ENCODE results near the gene SYT13. TPM values are rescaled to one million over a fixed set of nuclear protein-coding genes. Genes with fewer than 3 reads are reported as not detected.

Gene SYT13
- total and polyA plus RNA-seq, 2 experiments from 2014 or later, result 1.7 to 11.5 TPM

- H3K36me3 ChIP-seq (replicated peaks; ENCODE audit: insufficient read depth, low read depth), result no peaks in the 10 kb centered on the region
- H3K4me3 ChIP-seq, result no peak overlapping the region
- no peaks in the 10 kb centered on the region for H3K9me3 ChIP-seq (ENCODE audit: low read depth)
- no peaks in the 10 kb centered on the region for H3K9me2 ChIP-seq (replicated peaks; ENCODE audit: insufficient read depth)
- H3K4me1 ChIP-seq (ENCODE audit: insufficient read depth), result peaks cover 11% of the 10 kb centered on the region
- WGBS (ENCODE audit: low lambda C conversion rate, missing lambda C conversion rate), result 48% methylated on average over 3 of the region's 3 CpGs
- H3K27me3 ChIP-seq, result peaks cover 14% of the 10 kb centered on the region
- TF ChIP-seq EZH2phosphoT487 (IDR thresholded peaks at IDR 0.05; ENCODE audit: low read depth, severe bottlenecking, unreplicated experiment) (no peak), CTCF (IDR thresholded peaks at IDR 0.05; ENCODE audit: poor library complexity) (no peak), EZH2 (IDR thresholded peaks at IDR 0.05; ENCODE audit: borderline replicate concordance) (no peak)
- H3K79me2 ChIP-seq, result no peaks in the 10 kb centered on the region
- no peaks in the 10 kb centered on the region for H4K20me1 ChIP-seq (ENCODE audit: insufficient read depth, poor library complexity, severe bottlenecking)
- no peak for DNase-seq (ENCODE audit: low spot score)
- H3K27ac ChIP-seq, result peak overlapping the region; percentile 24
- H2AFZ ChIP-seq, result no peak overlapping the region
- no peak overlapping the region for H3K4me2 ChIP-seq
Observed at GRCh38 chr11:45280449-45280848, 5.7 kb downstream of the SYT13 start.

GRCh38 chr11:45279645-45280044 is 6.5 kb downstream of the SYT13 start:
- no peak for TF ChIP-seq CTCF (IDR thresholded peaks at IDR 0.05; ENCODE audit: poor library complexity)
- TF ChIP-seq EZH2phosphoT487 (IDR thresholded peaks at IDR 0.05; ENCODE audit: low read depth, severe bottlenecking, unreplicated experiment), result no peak
- Histone ChIP-seq H3K4me2 (no peak overlapping the region), H3K27ac (no peak overlapping the region), H3K9me3 (ENCODE audit: low read depth) (no peaks in the 10 kb centered on the region), H3K9me2 (replicated peaks; ENCODE audit: insufficient read depth) (no peaks in the 10 kb centered on the region), H3K36me3 (replicated peaks; ENCODE audit: insufficient read depth, low read depth) (no peaks in the 10 kb centered on the region), H3K4me3 (no peak overlapping the region), H3K27me3 (peaks cover 8% of the 10 kb centered on the region), H2AFZ (no peak overlapping the region), H3K4me1 (ENCODE audit: insufficient read depth) (peaks cover 11% of the 10 kb centered on the region), H3K79me2 (no peaks in the 10 kb centered on the region), H4K20me1 (ENCODE audit: insufficient read depth, poor library complexity, severe bottlenecking) (no peaks in the 10 kb centered on the region)
- no peak for DNase-seq (ENCODE audit: low spot score)
- WGBS (ENCODE audit: low lambda C conversion rate, missing lambda C conversion rate), result 95% methylated on average over 2 of the region's 2 CpGs

GRCh38 chr11:45278714-45279113 is 7.4 kb downstream of the SYT13 start:
- Histone ChIP-seq H3K79me2 (no peaks in the 10 kb centered on the region), H3K9me3 (ENCODE audit: low read depth) (no peaks in the 10 kb centered on the region), H2AFZ (no peak overlapping the region), H3K4me2 (no peak overlapping the region), H3K4me3 (no peak overlapping the region), H3K27ac (no peak overlapping the region), H4K20me1 (ENCODE audit: insufficient read depth, poor library complexity, severe bottlenecking) (no peaks in the 10 kb centered on the region), H3K36me3 (replicated peaks; ENCODE audit: insufficient read depth, low read depth) (no peaks in the 10 kb centered on the region), H3K4me1 (ENCODE audit: insufficient read depth) (peaks cover 11% of the 10 kb centered on the region), H3K27me3 (peaks cover 6% of the 10 kb centered on the region), H3K9me2 (replicated peaks; ENCODE audit: insufficient read depth) (no peaks in the 10 kb centered on the region)
- no peak for DNase-seq (ENCODE audit: low spot score)
- WGBS (ENCODE audit: low lambda C conversion rate, missing lambda C conversion rate), result 96% methylated on average over 4 of the region's 4 CpGs
- TF ChIP-seq EZH2phosphoT487 (IDR thresholded peaks at IDR 0.05; ENCODE audit: low read depth, severe bottlenecking, unreplicated experiment) (no peak), EZH2 (IDR thresholded peaks at IDR 0.05; ENCODE audit: borderline replicate concordance) (no peak), CTCF (IDR thresholded peaks at IDR 0.05; ENCODE audit: poor library complexity) (no peak)

- Histone ChIP-seq H3K9me3 (ENCODE audit: low read depth) (no peaks in the 10 kb centered on the region), H2AFZ (no peak overlapping the region), H3K27me3 (peaks cover 6% of the 10 kb centered on the region), H3K9me2 (replicated peaks; ENCODE audit: insufficient read depth) (no peaks in the 10 kb centered on the region), H3K79me2 (no peaks in the 10 kb centered on the region), H3K36me3 (replicated peaks; ENCODE audit: insufficient read depth, low read depth) (no peaks in the 10 kb centered on the region), H3K27ac (no peak overlapping the region), H4K20me1 (ENCODE audit: insufficient read depth, poor library complexity, severe bottlenecking) (no peaks in the 10 kb centered on the region), H3K4me2 (no peak overlapping the region), H3K4me3 (no peak overlapping the region), H3K4me1 (ENCODE audit: insufficient read depth) (no peaks in the 10 kb centered on the region)
- no peak for DNase-seq (ENCODE audit: low spot score)
- TF ChIP-seq EZH2 (IDR thresholded peaks at IDR 0.05; ENCODE audit: borderline replicate concordance) (no peak), EZH2phosphoT487 (IDR thresholded peaks at IDR 0.05; ENCODE audit: low read depth, severe bottlenecking, unreplicated experiment) (no peak), CTCF (IDR thresholded peaks at IDR 0.05; ENCODE audit: poor library complexity) (no peak)
- 80% methylated on average over 4 of the region's 4 CpGs for WGBS (ENCODE audit: low lambda C conversion rate, missing lambda C conversion rate)
Observed at GRCh38 chr11:45275828-45276227, 10.3 kb downstream of the SYT13 start.
